Activated T-helper 1 cell treated with anti-CD3 and anti-CD28 coated beads, Interleukin-12 subunit alpha, Interleukin-12 subunit beta, Interleukin-2, Interleukin-4 antibody, amounts not matched to agents 30 ng/mL and 10 ng/mL and 1 ng/mL, durations not matched to agents 14 hours and 24 hours and 36 hours (primary cell): ENCODE results near the gene DOC2B. TPM values are rescaled to one million over a fixed set of nuclear protein-coding genes. Genes with fewer than 3 reads are reported as not detected.
"Not testable (repeated sequence)": the region's sequence is repeated elsewhere in the genome, so short reads cannot be mapped to it uniquely, and the experiment has no call there.

Experiments used
- DNase-seq: peaks from one replicate; pipeline ENCODE4 v3.0.0; 2021; ENCODE audit warnings: low spot score
- H3K27ac Mint-ChIP-seq: one replicate; pipeline ENCODE4 v1.8.0; 2021; ENCODE audit warnings: mild to moderate bottlenecking, mixed read lengths
- H3K27me3 Mint-ChIP-seq: one replicate; pipeline ENCODE4 v1.8.0; 2022; ENCODE audit warnings: mild to moderate bottlenecking, moderate library complexity, mixed read lengths; ENCODE audit not compliant: insufficient read depth
- H3K36me3 Mint-ChIP-seq: one replicate; pipeline ENCODE4 v1.8.0; 2021; ENCODE audit warnings: low read depth, mixed read lengths
- H3K4me1 Mint-ChIP-seq: one replicate; pipeline ENCODE4 v1.8.0; 2021; ENCODE audit warnings: low read depth, mixed read lengths
- H3K4me3 Mint-ChIP-seq: one replicate; pipeline ENCODE4 v1.8.0; 2021; ENCODE audit warnings: mild to moderate bottlenecking, moderate library complexity, mixed read lengths
- H3K9me3 Mint-ChIP-seq: one replicate; pipeline ENCODE4 v1.8.0; 2021; ENCODE audit warnings: mixed read lengths
- intact Hi-C: fragments of 100-400 bp; cut with micrococcal nuclease; formaldehyde crosslinking; loops from one replicate; pipeline ENCODE4 v1.15.1; 2024
- total RNA-seq: library from RNA; stranded (reverse); gene quantifications from 2 replicates; pipeline ENCODE4 v1.2.3, GENCODE V29; 2022

The DOC2B gene
- total RNA-seq, 1 donor from 2014 or later, result 7.6 TPM

DNA sequence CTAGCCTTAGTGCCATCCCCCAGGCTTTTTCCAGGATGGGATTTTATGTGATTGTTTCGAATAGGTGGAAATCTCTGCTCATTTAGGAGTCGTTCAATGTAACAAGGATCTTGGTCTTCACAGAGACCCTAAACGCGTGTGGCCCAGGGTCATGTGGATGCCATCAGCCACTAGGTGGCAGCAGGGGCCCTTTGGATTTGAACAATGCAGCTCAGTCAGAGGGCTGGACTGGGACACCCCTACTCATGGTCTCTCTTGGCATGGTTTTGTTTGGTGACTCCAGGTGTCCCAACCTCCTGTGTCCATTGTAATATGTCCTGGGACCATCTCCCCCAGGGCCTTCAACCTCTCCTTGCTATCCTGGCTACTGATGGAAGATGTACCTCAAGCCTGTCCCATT is 44.9 kb downstream of the DOC2B start:
- H3K27me3 Mint-ChIP-seq, H3K9me3 Mint-ChIP-seq, H3K4me3 Mint-ChIP-seq, H3K36me3 Mint-ChIP-seq, intact Hi-C loops, H3K27ac Mint-ChIP-seq, H3K4me1 Mint-ChIP-seq: not testable (repeated sequence)
- DNase-seq, result peak; percentile 44

DNA sequence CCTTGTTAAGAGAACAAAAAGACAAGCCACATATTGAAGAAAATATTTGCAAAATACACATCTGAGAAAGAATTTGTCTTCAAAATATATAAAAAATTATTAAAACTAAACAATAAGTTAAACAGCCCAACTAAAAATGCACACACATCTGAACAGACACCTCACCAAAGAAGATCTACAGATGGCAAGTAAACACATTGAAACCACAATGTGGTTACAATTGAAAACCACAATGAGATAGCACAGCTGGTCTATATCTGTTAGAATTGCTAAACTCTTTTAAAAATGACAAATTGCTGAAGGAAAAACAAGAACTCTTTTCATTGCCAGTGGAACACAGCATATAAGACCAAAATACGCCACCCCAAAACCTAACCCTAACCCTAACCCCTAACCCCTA is 45.6 kb downstream of the DOC2B start:
- H3K4me3 Mint-ChIP-seq, H3K27me3 Mint-ChIP-seq, DNase-seq, H3K4me1 Mint-ChIP-seq, H3K9me3 Mint-ChIP-seq, H3K36me3 Mint-ChIP-seq, H3K27ac Mint-ChIP-seq, intact Hi-C loops: not testable (repeated sequence)

DNA sequence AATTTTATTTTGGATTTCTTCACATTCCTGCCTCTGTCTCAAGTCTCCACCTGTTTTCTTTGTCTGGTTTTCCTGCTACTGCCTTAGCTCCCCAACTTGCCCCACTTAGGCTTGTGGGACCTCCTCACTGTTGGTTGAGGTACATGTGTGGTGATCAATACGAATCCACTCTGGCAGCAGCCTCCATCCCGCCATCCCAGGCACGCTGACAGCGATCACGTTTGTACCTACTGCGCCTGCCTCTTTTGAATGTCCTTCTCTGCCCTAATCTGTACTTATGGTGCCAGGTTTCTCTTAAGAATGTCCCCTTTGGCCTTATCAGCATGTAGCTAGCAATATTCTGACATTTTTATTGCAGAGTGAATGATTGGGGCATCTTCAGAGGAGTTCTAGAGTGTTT is 46.4 kb downstream of the DOC2B start:
- DNase-seq, H3K27ac Mint-ChIP-seq, H3K9me3 Mint-ChIP-seq, H3K36me3 Mint-ChIP-seq, H3K4me3 Mint-ChIP-seq, H3K27me3 Mint-ChIP-seq, intact Hi-C loops, H3K4me1 Mint-ChIP-seq: not testable (repeated sequence)

DNA sequence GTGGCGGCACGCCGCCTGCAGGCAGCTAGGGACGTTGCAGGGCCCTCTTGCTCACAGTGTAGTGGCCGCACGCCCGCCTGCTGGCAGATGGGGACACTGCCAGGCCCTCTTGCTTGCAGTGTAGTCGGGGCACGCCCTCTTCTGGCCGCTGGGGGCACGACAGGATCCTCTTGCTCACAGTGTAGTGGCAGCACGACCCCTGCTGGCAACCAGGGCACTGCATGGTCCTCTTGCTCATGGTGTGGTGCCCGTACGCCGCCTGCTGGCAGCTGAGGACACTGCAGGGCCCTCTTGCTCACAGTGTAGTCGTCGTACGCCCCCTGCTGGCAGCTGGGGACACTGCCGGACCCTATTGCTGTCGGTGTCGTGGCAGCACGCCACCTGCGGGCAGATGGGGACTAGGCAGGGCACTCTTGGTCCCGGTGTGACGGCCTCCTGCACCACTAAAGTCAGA is 47.1 kb downstream of the DOC2B start:
- H3K4me3 Mint-ChIP-seq, intact Hi-C loops, H3K36me3 Mint-ChIP-seq, H3K27me3 Mint-ChIP-seq, H3K27ac Mint-ChIP-seq, H3K4me1 Mint-ChIP-seq, H3K9me3 Mint-ChIP-seq: not testable (repeated sequence)
- peak; percentile 41 for DNase-seq

DNA sequence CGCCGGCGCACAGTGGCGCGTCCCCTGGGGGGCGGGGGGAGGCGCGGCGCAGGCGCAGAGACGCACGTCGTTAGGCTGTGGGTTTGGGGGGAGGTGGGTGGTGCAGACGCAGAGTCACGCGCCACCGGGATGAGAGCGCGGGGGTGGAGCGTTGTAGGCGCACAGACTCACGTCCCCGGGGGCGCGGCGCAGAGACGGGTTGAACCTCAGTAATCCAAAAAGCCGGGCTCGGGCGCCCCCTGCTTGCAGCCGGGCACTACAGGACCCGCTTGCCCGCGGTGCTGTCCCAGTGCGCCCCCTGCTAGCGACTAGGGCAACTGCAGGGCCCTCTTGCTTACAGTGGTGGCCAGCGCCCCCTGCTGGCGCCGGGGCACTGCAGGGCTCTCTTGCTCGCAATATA is 47.5 kb downstream of the DOC2B start:
- intact Hi-C loops, H3K36me3 Mint-ChIP-seq, H3K27ac Mint-ChIP-seq, H3K4me1 Mint-ChIP-seq, DNase-seq, H3K4me3 Mint-ChIP-seq, H3K27me3 Mint-ChIP-seq, H3K9me3 Mint-ChIP-seq: not testable (repeated sequence)

DNA sequence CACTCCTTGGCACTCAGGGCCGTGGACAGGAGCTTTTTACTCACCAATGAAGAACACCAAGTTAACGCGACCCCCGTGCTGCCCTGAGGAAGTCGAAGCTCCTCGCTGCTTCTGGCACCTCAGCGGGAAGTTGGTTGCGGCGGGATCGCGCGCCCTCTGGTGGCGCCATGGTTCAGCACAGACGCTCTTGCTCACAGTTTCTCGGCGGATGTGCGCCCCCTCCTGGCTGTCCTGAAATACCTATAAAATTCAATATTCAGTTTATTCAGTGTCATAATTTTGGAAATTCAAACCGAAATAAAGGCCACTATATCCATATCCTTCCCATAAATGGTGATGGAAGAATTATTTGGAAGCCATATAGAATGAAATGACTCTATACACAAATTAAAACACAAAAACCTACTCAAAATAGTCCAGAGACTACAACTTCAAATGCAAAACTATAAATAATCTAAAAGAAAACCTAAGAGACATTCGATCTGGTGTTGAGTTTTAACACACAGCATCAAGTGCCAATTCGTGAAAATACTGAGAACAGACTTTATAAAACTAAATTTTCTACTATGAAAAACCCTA is 63.0 kb downstream of the DOC2B start:
- H3K27ac Mint-ChIP-seq, H3K4me1 Mint-ChIP-seq, H3K9me3 Mint-ChIP-seq, H3K27me3 Mint-ChIP-seq, DNase-seq, H3K36me3 Mint-ChIP-seq, intact Hi-C loops, H3K4me3 Mint-ChIP-seq: not testable (repeated sequence)

DNA sequence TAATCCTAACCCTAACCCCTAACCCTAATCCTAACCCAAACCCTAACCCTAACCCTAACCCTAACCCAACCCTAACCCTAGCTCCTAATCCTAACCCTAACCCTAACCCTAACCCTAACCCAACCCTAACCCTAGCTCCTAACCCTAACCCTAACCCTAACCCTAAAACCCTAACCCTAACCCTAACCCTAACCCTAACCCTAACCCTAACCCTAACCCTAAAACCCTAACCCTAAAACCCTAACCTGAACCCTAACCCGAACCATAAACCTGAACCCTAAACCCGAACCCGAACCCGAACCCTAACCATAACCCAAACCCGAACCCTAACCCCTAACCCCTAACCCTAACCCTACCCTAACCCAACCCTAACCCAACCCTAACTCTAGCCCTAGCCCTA is 68.3 kb downstream of the DOC2B start:
- intact Hi-C loops, H3K4me1 Mint-ChIP-seq, H3K4me3 Mint-ChIP-seq: not testable (repeated sequence)

More for the DNA sequence above, 68.3 kb downstream of the DOC2B start:
- H3K9me3 Mint-ChIP-seq, H3K36me3 Mint-ChIP-seq, DNase-seq, H3K27me3 Mint-ChIP-seq, H3K27ac Mint-ChIP-seq: not testable (repeated sequence)

Other genes with a start within 250 kb of the DOC2B start
- gene SCGB1C2, start 44.1 kb downstream of the DOC2B start, total RNA-seq, result not detected in 2 replicates
- gene RPH3AL, start 171.2 kb upstream of the DOC2B start, total RNA-seq, result 2.3 and 3.2 TPM in 2 replicates